Measurements from ENCODE around the gene SNRNP25. TPM values are rescaled to one million over a fixed set of nuclear protein-coding genes. Genes with fewer than 3 reads are reported as not detected.

The SNRNP25 gene
- total RNA-seq, 1 experiment from 2014 or later, result 21.2 TPM

GRCh38 chr16:91484-91883 lies 37.9 kb downstream of the SNRNP25 start:
- Mint-ChIP-seq H3K36me3 (ENCODE audit: insufficient read depth, unreplicated experiment) (peaks cover 49% of the 10 kb centered on the region), H3K27ac (ENCODE audit: low read depth, unreplicated experiment) (no peak overlapping the region), H3K4me1 (ENCODE audit: insufficient read depth, unreplicated experiment) (peaks cover 10% of the 10 kb centered on the region), H3K27me3 (ENCODE audit: insufficient read depth, unreplicated experiment) (no peaks in the 10 kb centered on the region), H3K4me3 (ENCODE audit: unreplicated experiment) (no peak overlapping the region), H3K9me3 (ENCODE audit: unreplicated experiment) (no peaks in the 10 kb centered on the region)
- intact Hi-C loops (cut with micrococcal nuclease), result no loop called here
- ChIA-PET CTCF (interaction anchor here (0.6 to 2.0 kb wide), 5 partner anchors 11 to 271 kb away, joined by 3 to 17 read pairs (median 4); no protein-coding TSS in a partner anchor), POLR2A (interaction anchor here (0.9 kb wide), 1 partner anchor 22 kb away, joined by 3 read pairs; no protein-coding TSS in a partner anchor)
- TF ChIP-seq, protein P1, sequence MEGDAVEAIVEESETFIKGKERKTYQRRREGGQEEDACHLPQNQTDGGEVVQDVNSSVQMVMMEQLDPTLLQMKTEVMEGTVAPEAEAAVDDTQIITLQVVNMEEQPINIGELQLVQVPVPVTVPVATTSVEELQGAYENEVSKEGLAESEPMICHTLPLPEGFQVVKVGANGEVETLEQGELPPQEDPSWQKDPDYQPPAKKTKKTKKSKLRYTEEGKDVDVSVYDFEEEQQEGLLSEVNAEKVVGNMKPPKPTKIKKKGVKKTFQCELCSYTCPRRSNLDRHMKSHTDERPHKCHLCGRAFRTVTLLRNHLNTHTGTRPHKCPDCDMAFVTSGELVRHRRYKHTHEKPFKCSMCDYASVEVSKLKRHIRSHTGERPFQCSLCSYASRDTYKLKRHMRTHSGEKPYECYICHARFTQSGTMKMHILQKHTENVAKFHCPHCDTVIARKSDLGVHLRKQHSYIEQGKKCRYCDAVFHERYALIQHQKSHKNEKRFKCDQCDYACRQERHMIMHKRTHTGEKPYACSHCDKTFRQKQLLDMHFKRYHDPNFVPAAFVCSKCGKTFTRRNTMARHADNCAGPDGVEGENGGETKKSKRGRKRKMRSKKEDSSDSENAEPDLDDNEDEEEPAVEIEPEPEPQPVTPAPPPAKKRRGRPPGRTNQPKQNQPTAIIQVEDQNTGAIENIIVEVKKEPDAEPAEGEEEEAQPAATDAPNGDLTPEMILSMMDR (IDR thresholded peaks at IDR 0.05; ENCODE audit: unreplicated experiment), result no peak
- DNase-seq (ENCODE audit: unreplicated experiment), result no peak
- BruUV-seq (replicated peaks), result no TSS peak

GRCh38 chr16:92431-93339 lies 39.1 kb downstream of the SNRNP25 start:
- Mint-ChIP-seq H3K36me3 (ENCODE audit: insufficient read depth, unreplicated experiment) (peaks cover 39% of the 10 kb centered on the region), H3K27ac (ENCODE audit: low read depth, unreplicated experiment) (no peak overlapping the region), H3K4me1 (ENCODE audit: insufficient read depth, unreplicated experiment) (peaks cover 10% of the 10 kb centered on the region), H3K4me3 (ENCODE audit: unreplicated experiment) (no peak overlapping the region), H3K9me3 (ENCODE audit: unreplicated experiment) (no peaks in the 10 kb centered on the region), H3K27me3 (ENCODE audit: insufficient read depth, unreplicated experiment) (no peaks in the 10 kb centered on the region)
- BruUV-seq (replicated peaks), result no TSS peak
- ChIA-PET CTCF (interaction anchor here (1.1 to 6.5 kb wide), 5 partner anchors 13 to 28 kb away, joined by 5 to 89 read pairs (median 56); partner anchors contain the start of gene RHBDF1), POLR2A (interaction anchor here (0.6 to 1.0 kb wide), 3 partner anchors 24 to 40 kb away, joined by 3 read pairs; no protein-coding TSS in a partner anchor)
- DNase-seq (ENCODE audit: unreplicated experiment), result peak; percentile 59
- TF ChIP-seq, protein P1 (IDR thresholded peaks at IDR 0.05; ENCODE audit: unreplicated experiment), result no peak
- intact Hi-C loops (cut with micrococcal nuclease), result no loop called here

DNA sequence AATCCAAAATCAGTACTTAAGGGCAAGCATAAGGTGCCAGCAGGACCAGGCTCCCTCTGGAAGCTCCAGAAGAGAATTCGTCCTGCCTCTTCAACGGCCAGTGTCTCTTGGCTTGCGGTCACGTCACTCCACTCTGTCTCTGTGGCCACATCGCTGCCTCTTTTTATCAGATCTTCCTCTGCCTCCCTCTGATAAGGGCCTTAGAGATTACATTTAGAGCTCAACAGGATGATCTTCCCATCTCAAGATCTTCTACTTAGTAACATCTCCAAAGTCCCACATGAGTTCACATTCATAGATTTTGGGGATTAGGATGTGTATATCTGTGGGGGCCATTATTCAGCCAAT lies 41.3 kb downstream of the SNRNP25 start:
- CTCF ChIA-PET, result interaction anchor here (0.8 to 6.5 kb wide), 6 partner anchors 11 to 267 kb away, joined by 4 to 89 read pairs (median 34); partner anchors contain the start of gene RHBDF1
- Mint-ChIP-seq H3K27ac (ENCODE audit: low read depth, unreplicated experiment) (no peak overlapping the region), H3K4me3 (ENCODE audit: unreplicated experiment) (no peak overlapping the region), H3K27me3 (ENCODE audit: insufficient read depth, unreplicated experiment) (no peaks in the 10 kb centered on the region), H3K4me1 (ENCODE audit: insufficient read depth, unreplicated experiment) (peaks cover 10% of the 10 kb centered on the region), H3K9me3 (ENCODE audit: unreplicated experiment) (no peaks in the 10 kb centered on the region), H3K36me3 (ENCODE audit: insufficient read depth, unreplicated experiment) (peaks cover 40% of the 10 kb centered on the region)
- TF ChIP-seq, protein P1 (IDR thresholded peaks at IDR 0.05; ENCODE audit: unreplicated experiment), result no peak
- intact Hi-C loops (cut with micrococcal nuclease), result loop anchor here (1.0 kb wide), 1 partner anchor 42 kb away; the partner anchor contains the start of genes POLR3K and SNRNP25
- BruUV-seq (replicated peaks), result no TSS peak
- POLR2A ChIA-PET, result interaction anchor here (1.6 to 2.7 kb wide), 3 partner anchors 10 to 22 kb away, joined by 6 to 9 read pairs (median 8); partner anchors contain the start of gene RHBDF1
- DNase-seq (ENCODE audit: unreplicated experiment), result no peak

DNA sequence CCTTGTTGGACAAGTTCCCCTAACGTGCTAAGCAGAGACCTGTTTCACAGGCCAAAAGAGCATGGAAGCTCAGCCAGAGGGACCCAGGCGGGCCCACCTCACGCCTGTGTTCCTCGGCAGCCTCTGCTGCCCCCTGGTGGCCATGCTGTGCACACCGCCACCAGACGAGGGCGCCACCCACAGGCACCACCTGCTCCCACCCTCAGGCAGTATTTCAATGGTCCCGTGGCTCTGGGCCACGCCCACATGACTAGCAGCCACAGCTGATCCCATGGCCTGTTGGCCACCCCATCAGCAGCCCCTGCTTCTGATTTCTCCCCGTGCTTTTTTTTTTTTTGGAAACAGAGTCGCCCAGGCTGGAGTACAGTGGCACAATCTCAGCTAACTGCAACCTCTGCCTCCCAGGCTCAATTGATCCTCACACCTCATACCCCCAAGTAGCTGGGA lies 43.3 kb downstream of the SNRNP25 start:
- Mint-ChIP-seq H3K36me3 (ENCODE audit: insufficient read depth, unreplicated experiment) (peaks cover 44% of the 10 kb centered on the region), H3K27ac (ENCODE audit: low read depth, unreplicated experiment) (no peak overlapping the region), H3K27me3 (ENCODE audit: insufficient read depth, unreplicated experiment) (no peaks in the 10 kb centered on the region), H3K4me1 (ENCODE audit: insufficient read depth, unreplicated experiment) (peaks cover 10% of the 10 kb centered on the region), H3K9me3 (ENCODE audit: unreplicated experiment) (no peaks in the 10 kb centered on the region), H3K4me3 (ENCODE audit: unreplicated experiment) (no peak overlapping the region)
- intact Hi-C loops (cut with micrococcal nuclease), result loop anchor here (1.0 kb wide), 1 partner anchor 32 kb away; no protein-coding TSS in a partner anchor
- CTCF ChIA-PET, result interaction anchor here (0.6 to 6.5 kb wide), 27 partner anchors 9 to 1053 kb away, joined by 3 to 89 read pairs (median 4); partner anchors contain the start of genes HBQ1, MPG and RHBDF1
- no TSS peak for BruUV-seq (replicated peaks)
- POLR2A ChIA-PET, result interaction anchor here (1.4 to 1.8 kb wide), 2 partner anchors 11 to 19 kb away, joined by 4 to 11 read pairs; partner anchors contain the start of gene MPG
- DNase-seq (ENCODE audit: unreplicated experiment), result peak; percentile 90
- TF ChIP-seq, protein P1 (IDR thresholded peaks at IDR 0.05; ENCODE audit: unreplicated experiment), result peak; percentile 95
